ENCODE measurements around the gene RHBDL3.

GRCh38 chr17:32333187-32333586 lies 67.6 kb downstream of the RHBDL3 start:
- no peak for TF ChIP-seq CTCF (optimal IDR thresholded peaks at IDR 0.05 in 1 of 3, IDR thresholded peaks at IDR 0.05 in 1 of 3, conservative IDR thresholded peaks at IDR 0.05 in 1 of 3; ENCODE audit: extremely low read depth in 1 of 3, insufficient read depth in 2 of 3, low read length in 3 of 3)
- TF ChIP-seq EZH2 (IDR thresholded peaks at IDR 0.05; ENCODE audit: low read length) = no peak

Data from keratinocyte (primary cell).